Measurements from ENCODE around the gene MSX1.

The MSX1 gene

GRCh38 chr4:4859325-4859798 lies at the start of gene MSX1:
Gene MSX1, plus strand, starts transcription at chr4:4859665. Its CDS starts 235 bp downstream, at chr4:4859900.
- no peak for TF ChIP-seq CTCF (IDR thresholded peaks at IDR 0.05)

- no peak for TF ChIP-seq CTCF (IDR thresholded peaks at IDR 0.05)
Observed at GRCh38 chr4:4810092-4810774, 49.2 kb upstream of the MSX1 start.

DNA sequence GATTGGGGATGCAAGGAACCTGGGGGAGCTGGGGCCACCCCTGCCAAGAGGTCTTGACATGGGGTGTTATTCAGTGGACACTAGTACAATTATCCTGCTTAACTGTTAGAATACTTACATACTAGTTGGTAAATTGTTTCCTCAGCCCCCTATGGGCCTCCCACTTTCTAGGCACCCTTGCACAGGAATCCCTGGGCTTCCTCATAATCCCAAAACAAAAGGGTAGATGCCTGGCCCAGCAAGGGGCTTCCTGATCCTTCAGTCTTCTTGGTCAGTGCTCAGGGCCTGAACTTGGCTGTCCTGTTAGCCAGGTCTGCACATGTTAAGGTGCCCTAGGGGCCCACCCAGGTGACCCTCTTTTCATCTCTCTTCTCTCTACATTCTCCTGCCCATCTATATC lies 48.7 kb upstream of the MSX1 start:
- no peak for TF ChIP-seq CTCF (IDR thresholded peaks at IDR 0.05)

- TF ChIP-seq CTCF (IDR thresholded peaks at IDR 0.05) = no peak
Observed at GRCh38 chr4:4812145-4812794, 47.2 kb upstream of the MSX1 start.

GRCh38 chr4:4818415-4819212 lies 40.9 kb upstream of the MSX1 start:
- TF ChIP-seq CTCF (IDR thresholded peaks at IDR 0.05) = no peak

DNA sequence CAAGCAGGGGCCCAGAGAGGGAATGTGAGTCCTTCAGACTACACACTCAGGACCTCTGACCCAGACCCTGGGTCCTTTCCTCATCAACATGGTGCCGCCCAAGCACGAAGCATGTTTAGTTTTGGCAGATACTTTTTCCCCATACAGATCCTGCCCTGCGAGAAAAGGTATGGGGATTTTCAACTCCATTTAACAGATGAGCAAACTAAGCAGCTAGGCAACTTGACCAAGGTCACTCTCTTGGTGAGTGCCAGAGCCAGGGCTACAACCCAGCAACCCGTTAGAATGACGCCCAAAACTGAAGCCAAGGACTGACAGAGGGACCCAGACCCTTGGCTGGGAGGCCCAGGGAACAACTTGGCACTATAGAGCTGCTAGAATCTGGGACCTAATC lies 40.3 kb upstream of the MSX1 start:
- TF ChIP-seq CTCF (IDR thresholded peaks at IDR 0.05) = no peak

DNA sequence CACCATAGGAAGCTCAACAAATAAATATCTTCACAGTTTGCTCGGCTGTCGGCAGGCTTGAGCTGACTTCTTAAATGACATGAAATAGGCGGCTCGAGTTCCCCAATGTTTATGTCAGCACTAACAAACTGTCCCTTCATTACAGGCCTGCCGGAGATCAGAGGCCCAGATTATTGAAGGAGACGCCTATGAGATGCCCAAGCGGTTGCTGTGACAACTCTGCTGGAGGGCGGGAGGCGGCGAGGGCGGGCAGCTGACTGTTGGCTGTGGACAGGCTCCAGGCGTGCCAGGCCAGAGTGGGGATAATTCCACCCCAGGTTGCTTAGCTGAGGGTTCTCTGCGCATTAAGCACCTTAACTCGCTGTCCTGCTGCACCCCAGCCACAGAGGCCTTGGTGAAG lies 39.2 kb upstream of the MSX1 start:
- no peak for TF ChIP-seq CTCF (IDR thresholded peaks at IDR 0.05)

Data from LNCAP (cell line).